GM10847 (cell line): ENCODE measurements around the gene IL10RA.

Experiments
- POLR2A ChIP-seq: IDR thresholded peaks from 2 replicates; pipeline ENCODE4 v1.6.1; 2011; ENCODE audit not compliant: insufficient read length; ENCODE audit errors: extremely low read depth

The IL10RA gene

GRCh38 chr11:117999354-117999993 lies 13.3 kb downstream of the IL10RA start:
- no peak for TF ChIP-seq POLR2A

GRCh38 chr11:118000067-118000849 lies 14.1 kb downstream of the IL10RA start:
- TF ChIP-seq POLR2A, result no peak

GRCh38 chr11:118000850-118001228 lies 14.6 kb downstream of the IL10RA start:
- no peak for TF ChIP-seq POLR2A

GRCh38 chr11:118001494-118001971 lies 15.3 kb downstream of the IL10RA start:
- TF ChIP-seq POLR2A, result no peak

GRCh38 chr11:118002010-118002540 lies 15.9 kb downstream of the IL10RA start:
- no peak for TF ChIP-seq POLR2A

- no peak for TF ChIP-seq POLR2A
Observed at GRCh38 chr11:118002541-118003423, 16.6 kb downstream of the IL10RA start.

- no peak for TF ChIP-seq POLR2A
Observed at GRCh38 chr11:118003456-118003855, 17.3 kb downstream of the IL10RA start.

- TF ChIP-seq POLR2A, result no peak
Observed at GRCh38 chr11:118004543-118005223, 18.5 kb downstream of the IL10RA start.

- no peak for TF ChIP-seq POLR2A
Observed at GRCh38 chr11:118005224-118006152, 19.3 kb downstream of the IL10RA start.

GRCh38 chr11:118006153-118006534 lies 19.9 kb downstream of the IL10RA start:
- no peak for TF ChIP-seq POLR2A

- no peak for TF ChIP-seq POLR2A
Observed at GRCh38 chr11:118007040-118007439, 20.8 kb downstream of the IL10RA start.

GRCh38 chr11:118008271-118008911 lies 22.2 kb downstream of the IL10RA start:
- TF ChIP-seq POLR2A, result no peak
